LNCaP clone FGC (cell line): ENCODE measurements around the gene TESMIN.

Experiments
- DNase-seq: peaks from one replicate; pipeline ENCODE4 v3.0.0-alpha.2; 2011; ENCODE audit warnings: low read depth
- H3K4me3 ChIP-seq: 2 replicates; pipeline ENCODE4 v1.5.1; 2011; ENCODE audit warnings: mild to moderate bottlenecking, low read depth, low read length, control low read depth
- CTCF ChIP-seq: IDR thresholded peaks from 2 replicates; pipeline ENCODE4 v1.5.1; 2012; ENCODE audit warnings: mild to moderate bottlenecking; ENCODE audit not compliant: control insufficient read depth, insufficient read depth; ENCODE audit errors: extremely low read depth

The TESMIN gene

GRCh38 chr11:68709062-68709461, 42.3 kb downstream of the TESMIN start:
- DNase-seq, result no peak
- no peak for TF ChIP-seq CTCF
- no peak overlapping the region for H3K4me3 ChIP-seq

- H3K4me3 ChIP-seq, result no peak overlapping the region
- no peak for TF ChIP-seq CTCF
- DNase-seq, result no peak
Observed at GRCh38 chr11:68707527-68707926, 43.8 kb downstream of the TESMIN start.

GRCh38 chr11:68704887-68705286, 46.4 kb downstream of the TESMIN start:
- no peak overlapping the region for H3K4me3 ChIP-seq
- no peak for DNase-seq
- no peak for TF ChIP-seq CTCF

GRCh38 chr11:68698993-68699392, 52.3 kb downstream of the TESMIN start:
- no peak overlapping the region for H3K4me3 ChIP-seq
- no peak for TF ChIP-seq CTCF
- no peak for DNase-seq

- no peak for DNase-seq
- no peak for TF ChIP-seq CTCF
- no peak overlapping the region for H3K4me3 ChIP-seq
Observed at GRCh38 chr11:68695531-68695930, 55.8 kb downstream of the TESMIN start.

GRCh38 chr11:68694431-68695297, 56.7 kb downstream of the TESMIN start:
- TF ChIP-seq CTCF, result no peak
- no peak for DNase-seq
- no peak overlapping the region for H3K4me3 ChIP-seq

GRCh38 chr11:68693484-68693882, 57.8 kb downstream of the TESMIN start:
- TF ChIP-seq CTCF, result no peak
- DNase-seq, result no peak
- no peak overlapping the region for H3K4me3 ChIP-seq
